ENCODE data around the gene HOXC13. TPM values are rescaled to one million over a fixed set of nuclear protein-coding genes. Genes with fewer than 3 reads are reported as not detected.

Gene HOXC13
- total and polyA plus RNA-seq, 2 experiments from 2014 or later, result 0.10 TPM; not detected in 1

GRCh38 chr12:53975479-53976152, 37.0 kb downstream of the HOXC13 start:
- H4K20me1 ChIP-seq (replicated peaks; ENCODE audit: insufficient read depth), result peaks cover 35% of the 10 kb centered on the region
- H2AFZ ChIP-seq, result no peak overlapping the region
- H3K4me2 ChIP-seq, result peak overlapping the region; percentile 66; the same call in 1 of the 2 replicates
- no peaks in the 10 kb centered on the region; the same call in 1 of the 2 replicates for H3K36me3 ChIP-seq (ENCODE audit: insufficient read depth)
- H3K79me2 ChIP-seq (replicated peaks; ENCODE audit: insufficient read depth), result no peaks in the 10 kb centered on the region
- no peaks in the 10 kb centered on the region; the same call in 2 of the 3 replicates for H3K36me3 Mint-ChIP-seq (ENCODE audit: low read depth)
- no peak for TF ChIP-seq ZNF331 (CRISPR knock-in tag; IDR thresholded peaks at IDR 0.05; ENCODE audit: low read depth)
- TF ChIP-seq EZH2phosphoT487 (IDR thresholded peaks at IDR 0.05; ENCODE audit: unreplicated experiment), result no peak
- peak; percentile 78 for TF ChIP-seq EZH2 (IDR thresholded peaks at IDR 0.05; ENCODE audit: low read depth, unreplicated experiment)
- TF ChIP-seq STAT1 (IDR thresholded peaks at IDR 0.05; ENCODE audit: unreplicated experiment), result no peak
- no peak for TF ChIP-seq ZNF462 (CRISPR knock-in tag; IDR thresholded peaks at IDR 0.05)
- H3K4me1 Mint-ChIP-seq, result peaks cover 28% of the 10 kb centered on the region
- peak overlapping the region; percentile 51 for H3K4me3 Mint-ChIP-seq
- ATAC-seq (no peak), DNase-seq (ENCODE audit: low spot score) (peak; percentile 82)
- H3K27ac Mint-ChIP-seq, result no peak overlapping the region
- peaks cover 100% of the 10 kb centered on the region for H3K27me3 ChIP-seq (ENCODE audit: insufficient read depth)
- H3F3A ChIP-seq (replicated peaks; ENCODE audit: low read depth), result peaks cover 26% of the 10 kb centered on the region
- H3K27me3 Mint-ChIP-seq (ENCODE audit: insufficient read depth, low read depth, poor library complexity), result peaks cover 99% of the 10 kb centered on the region
- H3K4me1 ChIP-seq (ENCODE audit: insufficient read depth), result peaks cover 31% of the 10 kb centered on the region
- H3K9me2 ChIP-seq (ENCODE audit: insufficient read depth), result no peaks in the 10 kb centered on the region
- H3K9me3 Mint-ChIP-seq, result no peaks in the 10 kb centered on the region; the same call in 1 of the 3 replicates
- no peak overlapping the region for H3K27ac ChIP-seq (ENCODE audit: low read depth)
- peak overlapping the region; percentile 47 for H3K4me3 ChIP-seq

Data from GM23338 (cell line).